Activated CD8-positive, alpha-beta memory T cell treated with anti-CD3 and anti-CD28 coated beads for 48 hours (primary cell): Measurements from ENCODE around the gene COPS9.

Experiments used
- DNase-seq, 3 experiments: peaks; one replicate each; pipeline ENCODE4 v3.0.0-alpha.2; 2020; ENCODE audit warnings: low read depth in 2 of 3, low spot score in 2 of 3

COPS9 gene

GRCh38 chr2:240114233-240114632 lies 21.9 kb downstream of the COPS9 start:
- no peak for DNase-seq

DNA sequence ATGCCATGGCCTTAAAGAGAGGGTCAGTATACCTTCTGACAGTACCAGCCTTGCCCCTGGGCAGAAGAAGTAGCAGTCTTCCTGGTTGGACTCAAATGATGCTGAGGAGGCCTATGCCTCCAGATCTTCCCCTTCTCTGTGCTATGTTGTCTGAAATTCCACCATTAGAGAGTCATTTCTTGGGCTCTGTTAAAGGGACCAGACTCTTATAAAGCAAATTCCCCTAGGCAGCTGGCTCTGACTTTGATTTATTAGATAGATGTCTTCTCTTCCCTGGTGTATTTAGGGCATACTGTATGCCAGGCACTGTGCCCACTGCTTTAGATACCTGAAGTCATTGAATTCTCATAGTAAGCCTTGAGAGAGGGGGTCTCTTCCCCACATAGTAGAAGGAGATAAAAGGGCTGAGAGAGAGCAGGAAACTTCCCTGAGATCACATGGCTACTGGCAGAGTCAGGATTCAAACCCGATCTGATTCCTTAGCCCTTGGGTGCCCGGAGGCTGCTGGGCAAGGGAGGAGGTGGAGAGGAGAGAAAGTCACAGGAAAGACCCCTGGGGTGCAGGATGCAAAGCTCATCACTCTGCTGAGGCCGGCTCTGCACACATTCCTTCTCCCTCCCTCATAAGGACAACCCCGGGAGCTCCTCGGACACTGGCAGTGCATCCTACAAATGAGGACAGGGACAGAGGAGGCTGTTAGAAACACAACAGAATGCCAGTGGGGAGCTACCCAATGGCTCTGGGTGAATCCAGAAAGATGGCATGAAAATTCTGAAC lies 23.0 kb downstream of the COPS9 start:
- DNase-seq: no peak

GRCh38 chr2:240111253-240111652 lies 24.9 kb downstream of the COPS9 start:
- no peak for DNase-seq

GRCh38 chr2:240109386-240109785 lies 26.7 kb downstream of the COPS9 start:
- DNase-seq: no peak

DNA sequence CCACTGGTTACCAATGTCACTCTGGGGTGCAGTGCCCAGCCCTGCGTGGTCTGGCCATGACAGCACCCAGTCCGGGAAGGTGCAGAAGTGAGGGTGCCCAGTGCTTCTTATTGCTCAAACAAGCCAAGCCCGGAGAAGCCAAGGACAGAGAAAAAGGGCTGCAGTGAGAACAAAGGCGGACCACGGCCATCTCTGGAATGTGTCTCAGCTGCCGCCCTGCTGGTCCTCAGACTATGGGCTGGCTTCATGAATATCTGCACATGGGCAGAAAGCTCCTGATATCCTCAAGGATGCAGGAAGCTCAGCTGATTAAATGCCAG lies 28.7 kb downstream of the COPS9 start:
- DNase-seq: no peak

DNA sequence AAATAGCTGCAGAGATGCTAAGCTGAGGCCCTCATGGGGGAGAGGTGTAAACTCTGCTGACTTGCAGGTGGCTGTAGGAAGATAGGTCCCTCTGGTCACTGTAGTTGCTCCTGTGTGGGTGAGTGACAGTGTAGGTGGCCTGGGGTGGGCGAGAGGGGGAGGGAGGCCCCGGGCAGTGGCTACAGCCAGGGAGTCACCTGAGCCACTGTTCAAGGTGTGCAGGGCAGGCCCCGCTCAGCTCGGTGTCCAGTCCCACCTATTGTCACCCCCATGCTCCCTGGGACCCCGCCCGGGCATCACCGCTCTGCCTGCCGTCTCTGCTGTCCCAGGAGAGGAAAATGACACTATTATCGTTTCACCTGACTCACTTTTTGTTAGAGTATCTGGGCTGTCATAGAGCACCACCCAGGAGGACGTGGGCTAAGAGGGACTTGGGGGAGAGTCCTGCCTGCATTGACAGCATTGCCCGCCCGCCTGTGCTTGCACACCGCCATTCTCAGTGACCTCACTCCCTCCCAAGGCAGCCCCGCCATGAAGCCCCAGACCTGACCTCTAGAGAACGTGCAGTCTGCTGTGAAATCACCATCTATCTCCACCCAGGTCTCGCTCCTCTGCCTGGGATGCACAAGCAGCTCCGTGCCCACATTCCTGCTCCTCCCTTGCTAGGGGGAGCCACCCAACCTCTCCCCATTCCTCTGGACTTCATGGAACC lies 29.2 kb downstream of the COPS9 start:
- DNase-seq: no peak

DNA sequence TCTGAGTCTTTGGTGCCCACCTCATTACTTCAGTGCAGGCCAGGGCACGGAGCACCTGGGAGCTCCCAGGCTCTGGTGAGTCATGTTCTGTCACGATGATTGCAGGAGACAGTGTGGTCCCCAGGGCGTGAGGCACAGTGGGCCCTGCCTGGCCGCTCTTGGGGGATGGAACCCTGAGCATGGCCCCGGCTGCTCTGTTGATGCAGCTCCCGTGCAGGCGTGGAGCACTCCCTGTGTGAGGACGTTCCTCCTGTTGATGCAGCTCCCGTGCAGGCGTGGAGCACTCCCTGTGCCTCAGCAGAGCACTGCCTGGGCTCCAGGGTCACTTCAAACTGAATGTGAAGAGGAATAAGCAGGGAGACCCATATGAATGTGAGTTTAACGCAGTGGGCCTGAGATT lies 30.1 kb downstream of the COPS9 start:
- no peak for DNase-seq

- no peak for DNase-seq
Observed at GRCh38 chr2:240103136-240103535, 33.0 kb downstream of the COPS9 start.

- no peak for DNase-seq
Observed at GRCh38 chr2:240098349-240098748, 37.8 kb downstream of the COPS9 start.

DNA sequence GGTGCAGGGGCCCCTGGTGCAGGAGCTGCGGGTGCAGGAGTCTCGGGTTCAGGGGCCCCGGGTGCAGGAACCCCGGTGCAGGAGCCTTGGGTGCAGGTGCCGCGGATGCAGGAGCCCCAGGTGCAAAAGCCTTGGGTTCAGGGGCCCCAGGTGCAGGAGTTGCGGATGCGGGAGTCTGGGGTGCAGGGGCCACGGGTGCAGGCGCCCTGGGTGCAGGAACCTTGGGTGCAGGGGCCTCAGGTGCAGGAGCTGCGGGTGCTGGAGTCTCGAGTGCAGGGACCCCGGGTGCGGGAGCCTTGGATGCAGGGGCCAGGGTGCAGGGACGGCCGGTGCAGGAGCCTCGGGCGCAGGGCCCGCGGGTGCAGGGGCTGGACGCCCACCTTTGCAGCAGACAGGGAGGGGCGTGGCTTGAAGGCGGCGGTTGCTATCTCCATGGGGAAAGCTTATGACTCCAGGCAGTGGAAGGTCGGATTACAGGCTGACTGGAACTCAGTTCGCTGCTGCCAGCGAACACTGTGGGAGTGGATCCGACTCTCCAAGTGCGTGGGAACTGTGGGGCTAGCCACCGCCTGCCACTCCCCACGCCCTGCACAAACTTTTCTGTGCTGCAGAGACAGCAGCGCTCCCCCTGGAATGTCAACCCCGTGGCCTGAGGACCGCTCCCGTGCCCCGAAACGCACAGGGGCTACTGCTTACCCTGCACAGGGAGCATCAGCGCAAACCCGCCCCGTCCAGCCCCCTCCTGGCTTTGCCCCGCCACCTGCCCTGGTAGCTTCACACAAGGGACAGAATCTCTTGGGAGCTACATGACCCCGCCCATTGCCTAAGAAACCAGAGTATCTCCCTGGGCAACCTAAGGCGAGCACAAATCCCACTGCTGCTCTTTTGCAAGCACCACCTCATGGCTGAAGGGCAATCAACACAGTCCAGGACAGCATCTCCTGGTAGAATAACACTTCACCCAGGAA lies 40.3 kb downstream of the COPS9 start:
- no peak for DNase-seq

DNA sequence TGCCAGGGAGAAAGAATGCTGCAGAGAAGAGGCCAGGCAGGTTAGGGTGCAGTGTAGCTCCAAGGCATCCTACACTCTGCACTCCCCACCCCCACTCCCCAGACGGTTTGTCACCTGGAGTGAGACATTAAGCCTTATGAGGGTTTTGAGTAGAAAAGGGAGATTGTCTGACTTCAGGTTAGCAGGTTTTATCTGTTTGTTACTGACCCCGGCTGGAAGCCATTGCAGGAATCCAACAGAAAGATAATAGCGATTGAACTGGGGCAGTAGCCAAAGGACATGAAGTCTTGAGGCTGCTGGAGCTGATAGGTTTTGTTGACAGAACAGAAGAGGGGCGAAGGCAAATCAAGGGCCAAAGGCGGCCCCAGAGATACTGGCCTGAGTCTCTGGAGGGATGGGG lies 46.8 kb downstream of the COPS9 start:
- no peak for DNase-seq

DNA sequence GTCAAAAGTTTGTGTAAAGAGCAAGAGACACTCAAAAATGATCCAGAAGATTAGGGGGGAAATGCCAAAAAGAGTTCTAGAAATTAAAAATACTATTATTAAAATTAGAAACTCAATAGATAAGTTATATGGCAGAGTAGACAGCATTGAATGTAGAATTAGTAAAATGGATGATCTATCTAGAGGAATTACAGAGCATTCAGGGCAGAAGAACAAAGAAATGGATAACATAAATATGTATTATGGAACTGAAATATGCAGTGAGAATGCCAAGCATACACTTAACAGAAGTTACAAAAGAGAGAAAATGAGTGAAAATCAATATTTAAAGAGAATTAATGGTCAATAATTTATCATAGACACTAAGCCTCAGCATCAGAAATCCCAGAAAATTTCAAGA lies 49.5 kb downstream of the COPS9 start:
- DNase-seq: no peak
